Neuronal stem cell (in vitro differentiated cells): ENCODE results near the gene RPP25L.

Experiments
- DNase-seq: peaks from one replicate; pipeline ENCODE4 v3.0.0-alpha.2; 2013; ENCODE audit warnings: low spot score
- H2AFZ ChIP-seq: one replicate; pipeline ENCODE4 v1.6.1; 2013; ENCODE audit warnings: mild to moderate bottlenecking, low read length, inconsistent platforms
- H2AK5ac ChIP-seq: 2 replicates; pipeline ENCODE4 v1.6.1; 2013; ENCODE audit warnings: low read depth, mild to moderate bottlenecking, inconsistent platforms, low read length, moderate library complexity, mixed read lengths
- H2BK120ac ChIP-seq: 2 replicates; pipeline ENCODE4 v1.6.1; 2013; ENCODE audit warnings: low read depth, mild to moderate bottlenecking, inconsistent platforms, low read length, moderate library complexity, mixed read lengths
- H2BK12ac ChIP-seq: one replicate; pipeline ENCODE4 v1.6.1; 2013; ENCODE audit warnings: low read length, inconsistent platforms
- H2BK15ac ChIP-seq: 2 replicates; pipeline ENCODE4 v1.6.1; 2013; ENCODE audit warnings: mild to moderate bottlenecking, low read length, inconsistent platforms, mixed read lengths
- H2BK5ac ChIP-seq: one replicate; pipeline ENCODE4 v1.6.1; 2013; ENCODE audit warnings: inconsistent platforms, mild to moderate bottlenecking, low read length, moderate library complexity
- H3K14ac ChIP-seq: one replicate; pipeline ENCODE4 v1.6.1; 2013; ENCODE audit warnings: low read length, inconsistent platforms
- H3K18ac ChIP-seq: 2 replicates; pipeline ENCODE4 v1.6.1; 2013; ENCODE audit warnings: low read length, inconsistent platforms
- H3K23ac ChIP-seq: 2 replicates; pipeline ENCODE4 v1.6.1; 2013; ENCODE audit warnings: low read depth, mild to moderate bottlenecking, mixed read lengths, low read length, inconsistent platforms; ENCODE audit not compliant: poor library complexity
- H3K27ac ChIP-seq: replicated peaks from 3 replicates; pipeline ENCODE4 v1.5.1; 2013; ENCODE audit warnings: low read length, inconsistent platforms
- H3K27me3 ChIP-seq, 3 experiments: 2 replicates each; pipeline ENCODE4 v1.6.1; 2013; ENCODE audit warnings: low read length in 3 of 3, mild to moderate bottlenecking in 2 of 3, inconsistent platforms in 1 of 3, low read depth in 1 of 3, mixed read lengths in 1 of 3, moderate library complexity in 1 of 3; ENCODE audit not compliant: control insufficient read depth in 3 of 3, insufficient read depth in 3 of 3
- H3K36me3 ChIP-seq, 2 donors: replicated peaks in 1 of 2; 2 replicates each; pipeline ENCODE4 v1.6.1; 2013; ENCODE audit warnings: low read length in 2 of 2; ENCODE audit not compliant: control insufficient read depth in 2 of 2, insufficient read depth in 2 of 2
- H3K4ac ChIP-seq: 2 replicates; pipeline ENCODE4 v1.6.1; 2013; ENCODE audit warnings: inconsistent platforms, mild to moderate bottlenecking, low read length, moderate library complexity
- H3K4me1 ChIP-seq, 2 donors: 1 replicate in 1 of 2; 2 replicates in 1 of 2; pipeline ENCODE4 v1.6.1; 2013; ENCODE audit warnings: low read length in 2 of 2, low read depth in 1 of 2; ENCODE audit not compliant: control insufficient read depth in 2 of 2, insufficient read depth in 1 of 2
- H3K4me2 ChIP-seq: one replicate; pipeline ENCODE4 v1.6.1; 2013; ENCODE audit warnings: mild to moderate bottlenecking, low read length, inconsistent platforms; ENCODE audit not compliant: insufficient read depth, poor library complexity, severe bottlenecking
- H3K4me3 ChIP-seq, 2 donors: 2 replicates each; pipeline ENCODE4 v1.5.1; 2013; ENCODE audit warnings: low read length in 2 of 2, mild to moderate bottlenecking in 2 of 2, inconsistent platforms in 1 of 2, moderate library complexity in 1 of 2
- H3K79me1 ChIP-seq: one replicate; pipeline ENCODE4 v1.6.1; 2013; ENCODE audit warnings: low read depth, mild to moderate bottlenecking, inconsistent platforms, low read length, moderate library complexity
- H3K9ac ChIP-seq: one replicate; pipeline ENCODE4 v1.6.1; 2013; ENCODE audit warnings: mild to moderate bottlenecking, low read depth, low read length, inconsistent platforms; ENCODE audit not compliant: poor library complexity
- H3K9me3 ChIP-seq, 2 donors: replicated peaks in 1 of 2; 2 replicates each; pipeline versions ENCODE3 to v1.6.1; 2013; ENCODE audit warnings: low read length in 2 of 2, mild to moderate bottlenecking in 2 of 2, inconsistent platforms in 1 of 2, low read depth in 1 of 2, mixed read lengths in 1 of 2, moderate library complexity in 1 of 2; ENCODE audit not compliant: control insufficient read depth in 2 of 2, insufficient read depth in 1 of 2
- H4K8ac ChIP-seq: one replicate; pipeline ENCODE4 v1.6.1; 2013; ENCODE audit warnings: low read depth, mild to moderate bottlenecking, inconsistent platforms, low read length, moderate library complexity
- H4K91ac ChIP-seq: one replicate; pipeline ENCODE4 v1.6.1; 2013; ENCODE audit warnings: low read length, low read depth, mild to moderate bottlenecking, inconsistent platforms; ENCODE audit not compliant: poor library complexity
- WGBS, 2 donors: extraction: QIAGEN DNeasy Blood & Tissue Kit; methylation state at CpG; one replicate each; pipeline ENCODE4 v1.1.7; 2013; ENCODE audit warnings: missing lambda C conversion rate in 2 of 2, mixed read lengths in 1 of 2; ENCODE audit not compliant: insufficient read length in 2 of 2, insufficient replicate concordance in 1 of 2; ENCODE audit errors: extremely low coverage in 2 of 2; 5-methylcytosine and 5-hydroxymethylcytosine counted together

Gene RPP25L

DNA sequence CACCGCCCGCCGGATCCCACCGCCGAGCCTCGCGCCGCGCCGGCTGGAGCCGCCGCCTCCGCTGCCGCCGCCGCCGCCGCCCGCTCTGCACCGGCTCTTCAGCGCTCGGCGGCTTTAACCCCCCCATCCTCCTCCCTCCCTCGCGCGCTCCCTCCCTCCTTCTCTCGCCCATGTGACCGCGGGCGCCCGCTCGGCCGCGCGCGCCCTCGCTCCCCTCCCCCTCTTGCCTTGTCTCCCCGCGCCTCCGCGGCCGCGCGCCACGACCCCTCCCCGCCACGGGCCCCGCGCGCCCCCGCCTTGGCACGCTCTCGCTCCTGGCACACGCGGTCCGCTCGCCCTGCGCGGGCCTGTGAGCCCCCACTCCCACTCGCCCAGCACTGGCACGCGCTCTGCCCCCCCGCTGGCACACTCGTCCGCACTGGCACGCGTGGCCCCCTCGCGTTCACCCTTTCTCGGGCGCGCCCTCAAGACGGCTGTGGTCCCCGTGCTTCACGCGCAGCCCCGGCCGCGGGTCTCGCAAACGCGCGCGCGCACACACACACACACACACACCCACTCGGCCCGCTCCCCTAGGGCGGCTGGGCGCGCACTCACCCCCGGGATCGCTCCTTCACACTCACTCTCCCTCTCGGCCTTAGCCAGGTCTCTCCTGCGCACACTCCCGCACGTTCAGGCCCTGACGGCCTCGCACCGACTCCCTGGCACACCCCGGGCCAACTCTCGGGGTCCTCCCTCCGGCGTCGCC, 22.1 kb downstream of the RPP25L start, which contains the start of gene CNTFR:
Gene CNTFR (minus strand): TSS at position 89 of the 745 bp plus-strand sequence. CDS start 20,743 bp downstream, outside the sequence.
- Histone ChIP-seq H2BK15ac (peak within 1 kb of the TSS; percentile 75), H3K9ac (peak within 1 kb of the TSS; percentile 99), H3K79me1 (peaks cover 7% of the 10 kb centered on the region), H2AK5ac (peak within 1 kb of the TSS; percentile 92), H2BK5ac (peak within 1 kb of the TSS; percentile 89), H2AFZ (peak within 1 kb of the TSS; percentile 90), H4K91ac (peak within 1 kb of the TSS; percentile 90), H3K14ac (peak within 1 kb of the TSS; percentile 99), H3K27ac (no peak within 1 kb of the TSS), H3K4ac (no peak within 1 kb of the TSS), H3K23ac (peak within 1 kb of the TSS; percentile 70), H2BK120ac (peak within 1 kb of the TSS; percentile 47), H2BK12ac (peak within 1 kb of the TSS; percentile 75), H3K36me3 (peaks cover 0 to 21% of the 10 kb centered on the region in 2 donors), H3K4me2 (peak within 1 kb of the TSS; percentile 96), H3K9me3 (no peaks in the 10 kb centered on the region), H3K18ac (peak within 1 kb of the TSS; percentile 99), H3K4me1 (peaks cover 41 to 52% of the 10 kb centered on the region in 2 donors), H3K4me3 (peak within 1 kb of the TSS; percentile 84 to 96), H4K8ac (no peak within 1 kb of the TSS), H3K27me3 (peaks cover 4 to 68% (median 19%) of the 10 kb centered on the region in 3 experiments)
- no peak for DNase-seq
- no CpG with 5 or more reads among the region's 104 CpGs for WGBS, 2 donors

DNA sequence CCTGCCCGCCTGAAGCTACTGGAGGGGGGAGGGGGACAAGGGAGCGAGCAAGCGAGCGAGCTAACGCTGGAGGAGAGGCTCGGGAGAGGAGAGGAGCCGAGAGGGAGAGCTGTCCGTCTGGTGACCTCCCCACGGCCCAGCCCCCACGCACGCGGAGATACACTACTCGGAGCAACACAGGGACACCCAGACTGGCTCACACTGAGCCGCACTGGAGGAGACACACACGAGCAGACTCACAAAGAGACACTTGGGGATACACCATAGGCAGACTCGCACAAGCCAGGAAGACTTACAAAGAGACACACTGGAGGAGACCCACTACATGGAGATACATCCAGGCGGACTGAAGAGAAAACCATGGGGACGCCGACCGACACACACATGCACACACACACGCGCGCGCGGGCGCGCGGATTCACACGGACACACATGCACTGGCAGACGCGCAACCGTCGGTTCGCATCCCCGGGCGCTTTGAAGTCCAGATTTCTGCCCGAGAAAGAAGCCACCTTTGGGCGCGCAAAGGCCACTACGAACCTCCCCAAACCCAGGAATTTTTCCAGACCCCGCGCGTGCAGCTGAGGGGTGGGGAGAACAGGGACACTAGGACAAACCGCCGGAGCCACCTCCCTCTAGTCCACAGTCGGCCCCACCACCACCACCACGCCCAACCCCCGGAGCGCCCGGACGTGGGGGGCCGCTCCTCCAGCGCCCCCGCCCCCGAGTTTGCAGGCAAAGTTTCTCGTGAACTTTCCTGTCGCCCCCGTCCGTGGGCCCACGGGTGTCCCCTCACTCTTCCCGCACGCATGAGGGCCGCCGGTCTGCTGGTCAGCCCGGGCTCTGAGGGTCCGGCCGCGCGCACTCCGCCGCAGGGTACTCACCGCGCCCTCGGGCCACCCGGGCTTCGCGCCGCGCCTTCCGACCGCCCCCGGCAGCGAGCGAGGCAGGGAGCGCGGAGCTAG, 22.9 kb downstream of the RPP25L start:
- no peak overlapping the region for H2BK12ac ChIP-seq
- H4K8ac ChIP-seq: no peak overlapping the region
- peak overlapping the region; percentile 92 for H2AK5ac ChIP-seq
- peaks cover 7% of the 10 kb centered on the region for H3K79me1 ChIP-seq
- no peak overlapping the region for H3K4ac ChIP-seq
- H3K4me3 ChIP-seq: peak overlapping the region; percentile 84 to 96
- H2BK120ac ChIP-seq: no peak overlapping the region
- no peak overlapping the region for H3K27ac ChIP-seq
- no peak overlapping the region for H4K91ac ChIP-seq
- no peak for DNase-seq
- peak overlapping the region; percentile 1 for H2BK15ac ChIP-seq
- peak overlapping the region; percentile 94 for H3K18ac ChIP-seq
- peaks cover 48 to 56% of the 10 kb centered on the region in 2 donors for H3K4me1 ChIP-seq
- no CpG with 5 or more reads among the region's 86 CpGs for WGBS, 2 donors
- H3K23ac ChIP-seq: peak overlapping the region; percentile 6
- peak overlapping the region; percentile 12 for H3K14ac ChIP-seq
- peak overlapping the region; percentile 90 for H2AFZ ChIP-seq
- no peaks in the 10 kb centered on the region for H3K9me3 ChIP-seq
- peak overlapping the region; percentile 96 for H3K4me2 ChIP-seq
- peak overlapping the region; percentile 89 for H3K9ac ChIP-seq
- H2BK5ac ChIP-seq: peak overlapping the region; percentile 89
- H3K27me3 ChIP-seq: peaks cover 4 to 68% (median 19%) of the 10 kb centered on the region in 3 experiments
- H3K36me3 ChIP-seq: peaks cover 0 to 26% of the 10 kb centered on the region in 2 donors

DNA sequence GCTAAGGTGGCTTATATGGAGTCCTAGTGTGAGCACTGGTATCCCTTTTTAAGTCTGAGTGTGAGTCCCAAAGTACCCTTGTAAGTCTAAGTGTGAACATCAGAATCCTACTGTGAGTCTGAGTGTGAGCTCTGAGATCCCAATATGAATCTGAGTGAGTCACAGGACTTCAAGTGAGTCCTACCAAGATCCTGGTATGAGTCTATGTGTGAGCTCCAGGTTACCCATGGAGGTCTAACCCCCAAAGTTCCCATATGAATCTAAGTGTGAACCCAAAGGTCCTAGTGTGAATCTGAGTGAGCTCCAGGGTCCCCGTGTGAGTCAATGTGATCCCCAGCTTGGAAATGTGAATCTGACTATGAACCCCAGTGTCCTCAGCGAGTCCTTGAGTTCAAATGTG, 24.6 kb downstream of the RPP25L start:
- H3K4me1 ChIP-seq: peaks cover 47 to 59% of the 10 kb centered on the region in 2 donors
- no peaks in the 10 kb centered on the region for H3K9me3 ChIP-seq
- H2BK120ac ChIP-seq: no peak overlapping the region
- H2AFZ ChIP-seq: no peak overlapping the region
- H3K23ac ChIP-seq: no peak overlapping the region
- no peak overlapping the region for H2AK5ac ChIP-seq
- H3K18ac ChIP-seq: no peak overlapping the region
- no peak overlapping the region for H3K27ac ChIP-seq
- H4K91ac ChIP-seq: no peak overlapping the region
- H2BK12ac ChIP-seq: no peak overlapping the region
- no peak overlapping the region for H3K14ac ChIP-seq
- H3K4me2 ChIP-seq: no peak overlapping the region
- H3K4ac ChIP-seq: no peak overlapping the region
- H3K9ac ChIP-seq: no peak overlapping the region
- no peak overlapping the region for H2BK5ac ChIP-seq
- H3K27me3 ChIP-seq: peaks cover 4 to 55% (median 5%) of the 10 kb centered on the region in 3 experiments
- H3K36me3 ChIP-seq: peaks cover 0 to 26% of the 10 kb centered on the region in 2 donors
- peak overlapping the region in 1 of 2 donors; percentile 2 for H3K4me3 ChIP-seq
- no CpG with 5 or more reads among the region's 2 CpGs for WGBS, 2 donors
- no peak overlapping the region for H2BK15ac ChIP-seq
- H3K79me1 ChIP-seq: peaks cover 7% of the 10 kb centered on the region
- no peak for DNase-seq
- no peak overlapping the region for H4K8ac ChIP-seq
